A673 (cell line): ENCODE results near the gene CCSER1. TPM values are rescaled to one million over a fixed set of nuclear protein-coding genes. Genes with fewer than 3 reads are reported as not detected.

ENCODE experiments used
- BruUV-seq: library from RNA; stranded (reverse); fragments of 400-500 nt; replicated peaks from 2 replicates; lab custom pipeline; 2021; lab: Mats Ljungman, UMichigan
- CTCF ChIA-PET: fragments of 300-600 bp; sonication (Branson Sonifier 250); formaldehyde crosslinking; loops from one replicate; lab custom pipeline; 2022; ENCODE audit warnings: antibody characterized with exemption; lab: Charles Lee
- POLR2A ChIA-PET: fragments of 300-600 bp; sonication (Branson Sonifier 250); formaldehyde crosslinking; loops from one replicate; lab custom pipeline; 2022; ENCODE audit warnings: antibody characterized with exemption; ENCODE audit not compliant: low non-redundant PET; lab: Charles Lee
- DNase-seq: peaks from one replicate; pipeline ENCODE4 v3.0.0-alpha.2; 2015; ENCODE audit warnings: low spot score
- H3K27ac ChIP-seq: fragments of 200-600 bp; sonication (generic); 2 replicates; pipeline ENCODE4 v1.5.1; 2016; ENCODE audit warnings: mixed run types, low read depth, mild to moderate bottlenecking, mixed read lengths, antibody characterized with exemption, low read length; ENCODE audit not compliant: poor library complexity, severe bottlenecking
- H3K27me3 ChIP-seq: fragments of 200-600 bp; sonication (generic); replicated peaks from 2 replicates; pipeline ENCODE4 v1.6.1; 2017; ENCODE audit warnings: mixed run types, low read depth, mild to moderate bottlenecking, mixed read lengths, antibody characterized with exemption, low read length; ENCODE audit not compliant: insufficient read depth, poor library complexity
- H3K36me3 ChIP-seq: fragments of 200-600 bp; sonication (generic); 2 replicates; pipeline ENCODE4 v1.6.1; 2016; ENCODE audit warnings: mixed run types, mild to moderate bottlenecking, mixed read lengths, antibody characterized with exemption, low read length; ENCODE audit not compliant: insufficient read depth, poor library complexity, severe bottlenecking
- H3K4me1 ChIP-seq: fragments of 200-600 bp; sonication (generic); 2 replicates; pipeline ENCODE4 v1.6.1; 2017; ENCODE audit warnings: mixed run types, mild to moderate bottlenecking, mixed read lengths, antibody characterized with exemption, low read length; ENCODE audit not compliant: insufficient read depth, poor library complexity, severe bottlenecking
- H3K4me3 ChIP-seq: fragments of 200-600 bp; sonication (generic); 2 replicates; pipeline ENCODE4 v1.5.1; 2016; ENCODE audit warnings: low read depth, mixed run types, mild to moderate bottlenecking, mixed read lengths, low read length; ENCODE audit not compliant: poor library complexity, severe bottlenecking
- H3K9me3 ChIP-seq: fragments of 200-600 bp; sonication (generic); 2 replicates; pipeline ENCODE4 v1.6.1; 2016; ENCODE audit warnings: mixed run types, low read depth, mild to moderate bottlenecking, mixed read lengths, antibody characterized with exemption, low read length; ENCODE audit not compliant: poor library complexity, severe bottlenecking
- EZH2 ChIP-seq: fragments of 200-600 bp; sonication (generic); IDR thresholded peaks from 2 replicates; pipeline ENCODE4 v1.6.1; 2017; ENCODE audit warnings: borderline replicate concordance, low read depth, mild to moderate bottlenecking, mixed read lengths, antibody characterized with exemption, low read length; ENCODE audit not compliant: poor library complexity, severe bottlenecking
- intact Hi-C: fragments of 100-400 bp; cut with micrococcal nuclease; formaldehyde crosslinking; loops from one replicate; pipeline ENCODE4 v1.10.0; 2022; ENCODE audit not compliant: unreplicated experiment
- total RNA-seq: library from RNA; stranded (reverse); gene quantifications from 2 replicates; pipeline ENCODE4 v1.2.3, GENCODE V29; 2021
- TF ChIP-seq, protein P1 (sequence below): fragments of 300-800, 200-600 bp; sonication (generic); conservative IDR thresholded peaks from 2 replicates; pipeline ENCODE4 v1.5.1; 2017; ENCODE audit warnings: low read depth, mild to moderate bottlenecking, antibody characterized with exemption, low read length, moderate library complexity, mixed read lengths

Gene CCSER1
- total RNA-seq, 1 experiment from 2014 or later, result not detected

DNA sequence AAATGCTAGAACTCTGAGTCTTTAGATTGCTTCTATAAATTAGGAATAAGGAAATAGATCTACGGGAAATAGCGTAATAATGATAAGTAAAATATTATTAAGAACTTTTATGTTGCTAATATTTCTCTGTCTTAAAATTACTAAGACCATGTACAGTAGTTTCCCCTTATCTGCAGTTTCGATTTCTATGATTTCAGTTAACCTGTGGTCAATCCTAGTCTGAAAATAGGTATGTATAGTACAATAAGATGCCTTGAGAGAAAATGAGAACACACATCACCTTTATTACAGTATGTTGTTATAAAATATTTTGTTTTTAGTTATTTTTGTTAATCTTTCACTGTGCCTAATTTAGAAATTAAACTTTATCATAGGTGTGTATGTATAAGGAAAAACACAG lies 92.6 kb downstream of the CCSER1 start:
- TF ChIP-seq, protein P1, sequence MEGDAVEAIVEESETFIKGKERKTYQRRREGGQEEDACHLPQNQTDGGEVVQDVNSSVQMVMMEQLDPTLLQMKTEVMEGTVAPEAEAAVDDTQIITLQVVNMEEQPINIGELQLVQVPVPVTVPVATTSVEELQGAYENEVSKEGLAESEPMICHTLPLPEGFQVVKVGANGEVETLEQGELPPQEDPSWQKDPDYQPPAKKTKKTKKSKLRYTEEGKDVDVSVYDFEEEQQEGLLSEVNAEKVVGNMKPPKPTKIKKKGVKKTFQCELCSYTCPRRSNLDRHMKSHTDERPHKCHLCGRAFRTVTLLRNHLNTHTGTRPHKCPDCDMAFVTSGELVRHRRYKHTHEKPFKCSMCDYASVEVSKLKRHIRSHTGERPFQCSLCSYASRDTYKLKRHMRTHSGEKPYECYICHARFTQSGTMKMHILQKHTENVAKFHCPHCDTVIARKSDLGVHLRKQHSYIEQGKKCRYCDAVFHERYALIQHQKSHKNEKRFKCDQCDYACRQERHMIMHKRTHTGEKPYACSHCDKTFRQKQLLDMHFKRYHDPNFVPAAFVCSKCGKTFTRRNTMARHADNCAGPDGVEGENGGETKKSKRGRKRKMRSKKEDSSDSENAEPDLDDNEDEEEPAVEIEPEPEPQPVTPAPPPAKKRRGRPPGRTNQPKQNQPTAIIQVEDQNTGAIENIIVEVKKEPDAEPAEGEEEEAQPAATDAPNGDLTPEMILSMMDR, result no peak
- no peak for TF ChIP-seq EZH2
- Histone ChIP-seq H3K9me3 (no peaks in the 10 kb centered on the region), H3K27me3 (no peaks in the 10 kb centered on the region), H3K36me3 (no peaks in the 10 kb centered on the region), H3K27ac (no peak overlapping the region), H3K4me1 (no peaks in the 10 kb centered on the region), H3K4me3 (no peak overlapping the region)
- intact Hi-C loops, result no loop called here
- no peak for DNase-seq
- POLR2A ChIA-PET, result no interaction called here
- CTCF ChIA-PET, result no interaction called here
- BruUV-seq, result no TSS peak

DNA sequence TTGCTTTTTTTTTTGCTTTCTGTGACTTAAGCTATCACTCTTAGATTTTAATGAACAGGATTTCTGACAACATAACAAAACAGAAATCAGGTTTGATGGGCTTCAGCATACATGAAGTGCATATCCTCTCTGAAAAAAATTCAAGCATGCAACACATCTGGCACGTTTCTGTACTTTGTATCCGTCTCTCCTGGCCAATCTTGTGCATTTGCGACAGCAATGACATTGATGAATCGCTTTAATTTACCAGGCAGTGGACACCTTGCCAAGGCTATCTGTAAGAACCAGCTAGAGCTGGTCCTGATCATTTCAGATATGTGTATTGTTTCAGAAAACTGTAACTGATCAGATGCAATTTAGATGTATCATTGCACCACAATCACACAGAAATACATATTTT lies 93.3 kb downstream of the CCSER1 start:
- H3K27me3 ChIP-seq, result no peaks in the 10 kb centered on the region
- no TSS peak for BruUV-seq
- intact Hi-C loops, result no loop called here
- ChIA-PET CTCF (no interaction called here), POLR2A (no interaction called here)
- H3K9me3 ChIP-seq, result no peaks in the 10 kb centered on the region
- no peaks in the 10 kb centered on the region for H3K4me1 ChIP-seq
- DNase-seq, result no peak
- H3K27ac ChIP-seq, result no peak overlapping the region
- TF ChIP-seq, protein P1, result no peak
- no peak for TF ChIP-seq EZH2
- H3K4me3 ChIP-seq, result no peak overlapping the region
- no peaks in the 10 kb centered on the region for H3K36me3 ChIP-seq

DNA sequence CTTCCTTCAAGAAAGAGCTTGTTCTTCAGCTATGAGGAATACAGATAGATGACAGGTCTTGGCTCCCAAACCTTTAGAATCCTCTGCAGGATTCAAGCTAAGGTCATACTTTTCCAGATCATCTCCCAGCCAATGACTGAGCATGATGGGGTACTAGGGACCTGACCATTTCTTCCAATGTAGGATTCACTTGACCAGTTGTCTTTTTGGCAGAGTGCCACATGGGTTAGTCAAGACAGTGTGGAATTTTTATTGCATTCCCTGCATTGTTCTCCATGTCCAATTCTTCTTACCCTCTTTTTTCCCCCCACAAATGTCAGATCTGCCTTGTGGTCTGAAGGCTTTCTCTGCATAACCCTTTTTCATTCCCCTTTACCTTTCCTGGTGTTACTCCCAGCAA lies 99.5 kb downstream of the CCSER1 start:
- POLR2A ChIA-PET, result no interaction called here
- no peak overlapping the region for H3K4me3 ChIP-seq
- intact Hi-C loops, result no loop called here
- no peak for DNase-seq
- H3K27ac ChIP-seq, result no peak overlapping the region
- BruUV-seq, result no TSS peak
- CTCF ChIA-PET, result no interaction called here
- H3K36me3 ChIP-seq, result no peaks in the 10 kb centered on the region
- H3K27me3 ChIP-seq, result no peaks in the 10 kb centered on the region
- no peaks in the 10 kb centered on the region for H3K4me1 ChIP-seq
- TF ChIP-seq, protein P1, result no peak
- TF ChIP-seq EZH2, result no peak
- no peaks in the 10 kb centered on the region for H3K9me3 ChIP-seq
